GM10248 (cell line): ENCODE results near the gene ANO7.

ENCODE experiments used
- CTCF ChIA-PET: fragments of 300-600 bp; sonication (Branson Sonifier 250); formaldehyde crosslinking; extraction: SDS; loops from one replicate; lab custom pipeline; 2021; ENCODE audit warnings: antibody characterized with exemption; lab: Yijun Ruan, JAX
- POLR2A ChIA-PET: fragments of 350-650 bp; sonication (Branson Sonifier 250); formaldehyde crosslinking; extraction: SDS; loops from one replicate; lab custom pipeline; 2020; ENCODE audit warnings: antibody characterized with exemption; lab: Yijun Ruan, JAX
- DNase-seq: peaks from one replicate; pipeline ENCODE4 v3.0.0; 2012; ENCODE audit errors: extremely low spot score
- TF ChIP-seq, protein P1 (sequence below): IDR thresholded peaks from 2 replicates; pipeline ENCODE4 v1.5.1; 2012; ENCODE audit warnings: mild to moderate bottlenecking, low read depth; ENCODE audit errors: extremely low read depth, missing control alignments, control extremely low read depth

The ANO7 gene

DNA sequence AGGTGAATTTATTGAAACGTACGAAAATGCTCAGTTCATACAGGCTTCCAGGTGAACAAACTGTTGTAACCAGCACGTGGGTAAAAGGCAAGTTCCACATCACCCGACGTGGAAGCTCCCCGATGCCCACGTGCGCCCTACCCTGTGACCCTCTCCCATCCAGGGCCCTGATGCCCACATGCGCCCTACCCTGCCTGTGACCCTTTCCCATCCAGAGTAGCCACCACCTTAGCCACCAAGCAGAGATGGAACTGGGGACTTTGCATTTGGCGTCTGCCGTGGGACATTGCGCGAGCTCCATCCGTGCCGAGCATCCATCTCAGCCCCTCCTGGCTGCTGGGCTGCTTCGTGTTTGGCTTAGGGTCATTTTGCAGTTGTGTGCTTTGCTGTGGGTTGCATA, 37.5 kb downstream of the ANO7 start:
- ChIA-PET CTCF (interaction anchor here (1.9 kb wide), 1 partner anchor 10 kb away, joined by 4 read pairs; no protein-coding TSS in a partner anchor), POLR2A (no interaction called here)
- TF ChIP-seq, protein P1, sequence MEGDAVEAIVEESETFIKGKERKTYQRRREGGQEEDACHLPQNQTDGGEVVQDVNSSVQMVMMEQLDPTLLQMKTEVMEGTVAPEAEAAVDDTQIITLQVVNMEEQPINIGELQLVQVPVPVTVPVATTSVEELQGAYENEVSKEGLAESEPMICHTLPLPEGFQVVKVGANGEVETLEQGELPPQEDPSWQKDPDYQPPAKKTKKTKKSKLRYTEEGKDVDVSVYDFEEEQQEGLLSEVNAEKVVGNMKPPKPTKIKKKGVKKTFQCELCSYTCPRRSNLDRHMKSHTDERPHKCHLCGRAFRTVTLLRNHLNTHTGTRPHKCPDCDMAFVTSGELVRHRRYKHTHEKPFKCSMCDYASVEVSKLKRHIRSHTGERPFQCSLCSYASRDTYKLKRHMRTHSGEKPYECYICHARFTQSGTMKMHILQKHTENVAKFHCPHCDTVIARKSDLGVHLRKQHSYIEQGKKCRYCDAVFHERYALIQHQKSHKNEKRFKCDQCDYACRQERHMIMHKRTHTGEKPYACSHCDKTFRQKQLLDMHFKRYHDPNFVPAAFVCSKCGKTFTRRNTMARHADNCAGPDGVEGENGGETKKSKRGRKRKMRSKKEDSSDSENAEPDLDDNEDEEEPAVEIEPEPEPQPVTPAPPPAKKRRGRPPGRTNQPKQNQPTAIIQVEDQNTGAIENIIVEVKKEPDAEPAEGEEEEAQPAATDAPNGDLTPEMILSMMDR, result no peak
- DNase-seq, result no peak

DNA sequence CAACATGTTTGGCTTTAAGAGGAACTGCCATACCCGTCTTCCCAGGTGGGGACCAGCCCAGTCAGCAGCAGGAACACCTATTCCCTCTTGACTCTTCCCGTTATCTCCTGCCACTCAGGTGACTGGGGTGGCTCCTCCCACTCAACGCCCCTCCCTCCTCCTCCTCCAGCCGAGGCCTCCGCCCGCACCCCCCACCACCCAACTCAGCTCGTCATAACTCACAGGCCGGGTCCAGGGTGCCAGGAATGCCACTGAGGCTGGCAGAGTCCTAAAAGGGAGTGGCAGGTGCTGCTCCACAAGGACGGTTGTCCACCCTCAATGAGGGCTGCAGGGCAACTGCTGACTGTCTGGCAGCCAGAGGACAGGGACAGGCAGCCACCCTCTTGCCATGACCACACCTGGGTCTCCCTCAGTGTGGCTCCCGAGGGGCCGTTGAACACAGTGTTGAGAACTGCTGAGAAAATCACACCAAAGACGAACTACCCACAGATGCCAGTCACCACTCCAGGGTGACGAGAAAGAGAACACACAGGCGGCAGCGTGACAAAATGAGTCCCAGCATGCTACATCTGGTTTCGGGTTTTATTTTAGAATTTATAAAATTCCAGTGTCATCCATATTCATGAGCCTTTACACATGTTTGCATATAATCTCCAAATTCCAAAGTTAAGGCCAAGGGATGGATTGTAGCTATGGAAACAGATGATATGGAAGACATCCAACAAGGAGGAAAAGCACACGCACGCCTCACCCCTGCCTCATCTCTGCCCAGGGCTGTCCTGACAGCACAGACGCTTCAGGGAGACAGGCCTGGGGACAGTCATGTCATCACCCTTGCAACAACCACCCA, 38.5 kb downstream of the ANO7 start:
- ChIA-PET CTCF (interaction anchor here (1.9 kb wide), 1 partner anchor 9 kb away, joined by 4 read pairs; no protein-coding TSS in a partner anchor), POLR2A (no interaction called here)
- DNase-seq, result no peak
- TF ChIP-seq, protein P1, result no peak

- CTCF ChIA-PET, result no interaction called here
- TF ChIP-seq, protein P1, result no peak
- POLR2A ChIA-PET, result no interaction called here
- no peak for DNase-seq
Measured at GRCh38 chr2:241227594-241227993, 39.1 kb downstream of the ANO7 start.

DNA sequence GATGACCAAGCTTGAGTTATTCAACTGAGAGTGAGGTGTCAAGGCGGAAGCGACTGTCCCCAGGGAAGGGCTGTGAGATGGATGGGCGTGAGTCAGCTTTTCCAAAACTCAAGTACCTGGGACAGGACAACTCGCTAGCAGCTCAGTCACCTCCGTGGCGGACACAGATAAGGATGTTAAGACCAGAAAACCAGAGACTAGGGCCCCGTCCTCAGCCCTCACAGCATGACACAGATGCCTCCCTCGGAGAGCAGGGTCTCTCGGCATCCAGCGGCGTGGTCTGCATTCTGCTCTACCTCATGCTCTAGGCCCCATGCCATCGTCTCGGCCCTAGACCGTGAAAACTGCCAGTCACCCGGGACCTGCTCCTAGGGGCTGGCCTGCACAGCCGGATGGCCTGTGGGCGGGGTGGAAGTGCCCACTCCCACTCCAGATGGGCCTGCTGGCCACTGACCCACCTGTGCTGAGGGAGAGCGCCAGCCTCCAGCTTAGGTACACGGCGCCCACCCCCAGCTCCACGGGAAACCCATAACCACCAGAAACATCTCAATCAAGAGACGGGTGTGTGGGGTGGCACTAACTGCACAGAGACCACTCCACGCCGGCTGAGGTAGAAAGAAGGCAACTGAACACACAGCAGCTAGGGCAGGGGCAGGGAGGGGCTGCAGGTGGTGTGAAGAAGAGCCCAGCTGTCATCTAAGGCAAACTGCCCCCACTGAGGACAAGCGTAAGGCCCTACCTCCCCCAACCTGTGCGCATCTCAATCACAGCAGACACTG, 39.8 kb downstream of the ANO7 start:
- TF ChIP-seq, protein P1, result no peak
- ChIA-PET CTCF (interaction anchor here (1.2 to 1.6 kb wide), 2 partner anchors 10 to 150 kb away, joined by 3 to 4 read pairs; no protein-coding TSS in a partner anchor), POLR2A (no interaction called here)
- DNase-seq, result no peak

- POLR2A ChIA-PET, result no interaction called here
- CTCF ChIA-PET, result interaction anchor here (1.2 to 1.6 kb wide), 2 partner anchors 11 to 151 kb away, joined by 3 to 4 read pairs; no protein-coding TSS in a partner anchor
- DNase-seq, result no peak
- TF ChIP-seq, protein P1, result no peak
Measured at GRCh38 chr2:241228860-241229516, 40.5 kb downstream of the ANO7 start.
